Measurements from ENCODE around the gene MAPRE3. TPM values are rescaled to one million over a fixed set of nuclear protein-coding genes. Genes with fewer than 3 reads are reported as not detected.
A peak's percentile ranks its signal among the peaks of the same experiment; 100 is the strongest.

MAPRE3 gene
- total and polyA plus RNA-seq, 9 of the 15 experiments (the other 6 are each of a cell fraction or from before 2014, with no cell fraction given): 0.70 to 43.2 (median 12.6) TPM

- TF ChIP-seq AFF4 (CRISPR knock-in tag; IDR thresholded peaks at IDR 0.05): no peak
- TF ChIP-seq C11orf30 (IDR thresholded peaks at IDR 0.05; ENCODE audit: low read depth): peak; percentile 81
- TF ChIP-seq SAFB2 (IDR thresholded peaks at IDR 0.05; ENCODE audit: borderline replicate concordance, low read depth, low read length, severe bottlenecking): no peak
- TF ChIP-seq DIDO1 (tag; IDR thresholded peaks at IDR 0.05; ENCODE audit: low read depth): no peak
- no peak for TF ChIP-seq DACH1 (IDR thresholded peaks at IDR 0.05; ENCODE audit: partially characterized antibody)
- TF ChIP-seq NFE2 (IDR thresholded peaks at IDR 0.05; ENCODE audit: low read depth): peak; percentile 83
- TF ChIP-seq ZNF766 (CRISPR knock-in tag; conservative IDR thresholded peaks at IDR 0.05): no peak
- no peak for TF ChIP-seq GMEB1 (CRISPR knock-in tag; IDR thresholded peaks at IDR 0.05)
- TF ChIP-seq ARID1B (IDR thresholded peaks at IDR 0.05): no peak
- no peak for TF ChIP-seq CHD4 (IDR thresholded peaks at IDR 0.05; ENCODE audit: insufficient read depth, insufficient replicate concordance, low read depth, low read length, poor library complexity, severe bottlenecking)
- TF ChIP-seq HDAC2 (IDR thresholded peaks at IDR 0.05): peak; percentile 15; the same call in 1 of the 2 replicates
- TF ChIP-seq JUN (IDR thresholded peaks at IDR 0.05; ENCODE audit: borderline replicate concordance, low read depth, low read length): 0 out of 2 replicates have a peak, but pooled peaks have one; percentile 27
- no peak for TF ChIP-seq JUN (CRISPR knock-in tag; IDR thresholded peaks at IDR 0.05; ENCODE audit: borderline replicate concordance)
- TF ChIP-seq MAFF (IDR thresholded peaks at IDR 0.05; ENCODE audit: low read length): peak; percentile 53; the same call in 1 of the 2 replicates
- TF ChIP-seq FOXJ3 (CRISPR knock-in tag; IDR thresholded peaks at IDR 0.05): no peak
- TF ChIP-seq ZNF592 (IDR thresholded peaks at IDR 0.05): peak; percentile 74; the same call in 1 of the 2 replicates
- no peak for TF ChIP-seq POLR2B (IDR thresholded peaks at IDR 0.05; ENCODE audit: low read depth, partially characterized antibody)
- TF ChIP-seq HINFP (tag; conservative IDR thresholded peaks at IDR 0.05; ENCODE audit: low read depth): no peak
These were observed 105.9 kb downstream of the MAPRE3 start (continued) for GRCh38 chr2:27076323-27076722.

Data from K562 (cell line).